HFF-Myc (cell line): ENCODE data around the gene NPFFR1.
"Not testable (repeated sequence)": the region's sequence is repeated elsewhere in the genome, so short reads cannot be mapped to it uniquely, and the experiment has no call there.

Source experiments
- DNase-seq: peaks from one replicate; pipeline ENCODE4 v3.0.0-alpha.2; 2011; ENCODE audit warnings: low read depth; ENCODE audit errors: extremely low read depth
- H3K4me3 ChIP-seq: replicated peaks from 2 replicates; pipeline ENCODE4 v1.5.1; 2011; ENCODE audit warnings: low read depth, mild to moderate bottlenecking, control low read depth, low read length
- TF ChIP-seq, protein P1 (sequence below): IDR thresholded peaks from 2 replicates; pipeline ENCODE4 v1.5.1; 2012; ENCODE audit warnings: mild to moderate bottlenecking, low read depth, low read length, control low read depth; ENCODE audit errors: missing control alignments

Gene NPFFR1

DNA sequence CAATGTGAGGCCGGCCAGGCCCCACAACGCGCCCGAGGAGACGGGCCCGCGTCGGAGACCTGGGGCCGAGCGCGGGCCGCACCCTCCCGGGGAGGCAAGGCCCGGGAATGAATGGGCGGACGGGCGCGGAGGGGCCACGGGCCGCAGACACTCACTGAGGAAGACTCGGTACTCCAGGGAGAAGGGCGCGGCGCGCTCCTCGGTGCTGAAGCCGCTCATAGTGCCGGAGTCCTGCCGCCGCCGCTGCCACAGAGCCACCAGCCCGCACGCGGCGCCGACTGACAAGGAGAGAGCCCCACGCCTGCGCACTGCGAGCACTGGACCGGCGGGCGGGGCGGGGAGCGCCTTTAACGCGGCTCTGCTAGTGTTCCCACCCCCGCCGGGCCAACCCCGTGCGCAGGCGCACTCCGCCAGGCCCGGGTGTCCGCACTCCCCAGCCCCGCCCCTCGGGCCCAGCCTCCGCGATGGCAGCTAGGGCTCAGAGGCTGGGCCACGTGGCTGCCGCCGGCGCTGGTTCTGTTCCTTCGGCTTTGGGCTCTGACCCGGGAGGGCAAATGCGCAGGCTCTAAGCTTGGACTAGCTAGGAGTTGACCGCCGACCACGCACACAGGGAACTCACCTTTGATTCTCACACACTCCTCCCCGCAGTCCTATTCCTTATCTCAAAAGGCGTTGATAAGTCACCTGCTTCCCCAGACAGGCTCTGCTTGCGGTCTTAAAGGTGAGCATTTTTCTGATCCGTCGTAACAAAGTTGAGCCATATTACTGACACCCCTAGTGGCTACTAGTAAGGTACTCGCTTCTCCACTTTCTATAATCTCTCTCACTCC, 50.5 kb downstream of the NPFFR1 start, which contains the start of gene PPA1:
Gene PPA1, minus strand, starts transcription at position 321 of the 830 bp plus-strand sequence. Its CDS starts 102 bp downstream, at position 219.
- DNase-seq = peak; percentile 66
- TF ChIP-seq, protein P1, sequence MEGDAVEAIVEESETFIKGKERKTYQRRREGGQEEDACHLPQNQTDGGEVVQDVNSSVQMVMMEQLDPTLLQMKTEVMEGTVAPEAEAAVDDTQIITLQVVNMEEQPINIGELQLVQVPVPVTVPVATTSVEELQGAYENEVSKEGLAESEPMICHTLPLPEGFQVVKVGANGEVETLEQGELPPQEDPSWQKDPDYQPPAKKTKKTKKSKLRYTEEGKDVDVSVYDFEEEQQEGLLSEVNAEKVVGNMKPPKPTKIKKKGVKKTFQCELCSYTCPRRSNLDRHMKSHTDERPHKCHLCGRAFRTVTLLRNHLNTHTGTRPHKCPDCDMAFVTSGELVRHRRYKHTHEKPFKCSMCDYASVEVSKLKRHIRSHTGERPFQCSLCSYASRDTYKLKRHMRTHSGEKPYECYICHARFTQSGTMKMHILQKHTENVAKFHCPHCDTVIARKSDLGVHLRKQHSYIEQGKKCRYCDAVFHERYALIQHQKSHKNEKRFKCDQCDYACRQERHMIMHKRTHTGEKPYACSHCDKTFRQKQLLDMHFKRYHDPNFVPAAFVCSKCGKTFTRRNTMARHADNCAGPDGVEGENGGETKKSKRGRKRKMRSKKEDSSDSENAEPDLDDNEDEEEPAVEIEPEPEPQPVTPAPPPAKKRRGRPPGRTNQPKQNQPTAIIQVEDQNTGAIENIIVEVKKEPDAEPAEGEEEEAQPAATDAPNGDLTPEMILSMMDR = peak; percentile 16
- H3K4me3 ChIP-seq = peak within 1 kb of the TSS; percentile 85

DNA sequence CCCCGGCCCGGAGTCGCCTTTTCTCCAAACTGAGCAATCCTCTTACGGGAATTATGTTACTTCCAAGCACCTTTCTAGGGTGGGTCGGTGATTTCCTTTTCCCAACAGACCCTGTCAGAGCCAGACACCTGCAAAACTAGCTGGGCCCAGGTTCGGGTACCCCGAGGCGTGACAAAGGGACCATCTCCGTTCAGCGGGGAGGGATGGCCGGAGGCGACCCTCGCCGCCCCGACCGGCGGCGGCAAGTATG, 51.0 kb downstream of the NPFFR1 start:
- DNase-seq = no peak
- TF ChIP-seq, protein P1 = no peak
- H3K4me3 ChIP-seq = peak overlapping the region; percentile 85

DNA sequence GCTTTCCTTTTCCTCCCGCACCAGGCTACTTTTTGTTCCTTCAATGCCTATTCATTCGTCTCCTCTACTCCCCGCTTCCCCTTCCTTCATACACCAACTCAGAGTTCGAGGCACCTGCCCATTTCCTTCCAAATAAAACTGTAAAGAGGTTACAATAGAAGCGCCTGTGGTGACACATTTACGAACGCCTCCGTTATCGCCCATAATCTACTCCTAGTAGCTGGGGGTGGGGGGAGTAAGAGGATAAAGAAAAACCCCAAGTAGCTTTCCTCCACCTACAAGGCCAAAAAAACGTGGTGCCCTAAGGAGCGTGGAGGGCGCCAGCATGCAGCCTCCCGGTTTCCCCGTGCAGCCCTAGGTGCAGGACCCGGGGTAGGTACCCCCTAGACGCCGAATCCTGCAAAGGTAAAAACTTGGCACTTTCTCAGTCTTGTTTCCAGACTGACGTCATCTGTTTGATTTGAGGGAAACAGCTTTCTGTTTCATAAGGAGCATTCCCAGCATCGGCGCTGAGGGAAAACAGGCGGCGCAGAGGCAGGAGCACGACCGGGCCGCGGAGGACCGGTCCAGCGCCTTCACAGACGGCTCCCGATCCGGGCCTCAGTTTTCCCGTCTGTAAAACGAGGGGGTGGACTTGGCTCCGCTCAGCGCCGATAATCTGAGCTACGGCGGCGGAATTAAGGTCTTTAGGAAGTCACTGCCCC, 51.5 kb downstream of the NPFFR1 start:
- DNase-seq = no peak
- peak overlapping the region; percentile 85 for H3K4me3 ChIP-seq
- TF ChIP-seq, protein P1 = no peak

DNA sequence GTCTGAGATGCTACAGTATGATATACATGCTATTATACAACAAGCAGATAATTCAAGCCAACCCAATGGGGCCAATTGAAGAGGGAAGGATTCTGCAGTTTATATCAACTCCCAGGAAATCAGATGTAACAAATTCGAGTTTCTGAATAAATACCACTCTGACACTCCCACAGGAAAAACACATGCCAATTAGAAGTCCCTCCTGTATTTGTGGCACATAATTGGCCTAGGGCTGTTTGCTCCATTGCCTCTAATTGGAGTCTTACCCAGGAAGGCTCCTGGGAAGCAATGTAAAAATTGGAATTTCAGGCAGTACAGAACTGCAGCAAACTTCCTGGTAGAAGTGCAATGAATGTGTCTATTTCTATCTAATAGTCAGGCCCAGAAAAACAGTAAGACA, 55.3 kb downstream of the NPFFR1 start:
- TF ChIP-seq, protein P1 = no peak
- DNase-seq = no peak
- H3K4me3 ChIP-seq = no peak overlapping the region

DNA sequence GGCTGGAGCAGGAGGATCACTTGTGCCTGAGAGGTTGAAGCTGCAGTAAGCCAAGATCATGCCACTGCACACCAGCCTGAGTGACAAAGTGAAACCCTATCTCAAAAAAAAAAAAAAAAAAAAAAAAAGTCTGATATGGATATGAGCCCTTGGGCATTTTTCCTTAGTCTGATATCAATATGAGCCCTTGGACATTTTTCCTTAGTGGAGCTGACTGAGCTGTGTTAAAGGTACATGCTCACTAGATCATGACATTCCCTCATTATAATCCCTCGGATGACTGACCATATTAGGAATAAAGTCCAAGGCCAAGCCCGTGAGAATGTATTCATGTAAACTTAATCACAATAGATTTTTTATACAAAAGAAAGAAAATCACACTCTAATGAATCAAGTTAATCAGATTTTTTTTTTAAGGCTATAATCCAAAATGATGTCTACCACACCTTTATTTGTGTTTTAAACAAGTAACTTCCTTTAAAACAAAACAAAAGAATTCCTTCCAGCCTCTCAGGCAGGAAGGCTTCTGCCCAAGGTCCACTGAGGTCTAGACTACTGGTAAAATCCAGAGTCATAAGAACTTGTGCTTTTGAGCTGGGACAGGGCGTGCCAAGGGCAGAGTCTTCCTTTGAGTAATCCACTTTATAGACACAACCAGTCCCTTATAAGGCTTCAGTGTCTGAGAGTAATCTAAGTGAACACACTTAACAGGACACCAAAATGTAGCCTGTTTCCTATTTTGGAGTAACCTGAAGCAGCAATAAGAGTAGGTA, 56.1 kb downstream of the NPFFR1 start:
- TF ChIP-seq, protein P1 = no peak
- DNase-seq = no peak
- no peak overlapping the region for H3K4me3 ChIP-seq

DNA sequence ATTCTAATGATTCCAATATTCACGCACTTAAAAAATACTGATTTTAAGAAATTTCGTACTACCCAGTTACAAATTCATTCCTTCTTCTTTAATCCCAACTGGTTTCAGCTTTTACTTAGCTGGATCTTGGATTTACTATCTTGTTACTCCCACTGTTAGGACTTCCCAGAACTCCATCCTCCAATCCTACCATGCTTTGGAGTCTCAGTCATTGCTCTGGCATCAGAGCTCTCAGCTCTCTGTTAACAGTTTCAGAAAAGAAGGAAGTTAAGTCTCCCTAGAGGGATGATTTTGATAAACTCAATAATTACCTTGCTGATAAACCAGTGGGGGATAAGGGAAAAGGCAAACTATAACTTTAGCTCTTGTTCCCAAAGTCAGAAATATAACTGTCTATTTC, 60.1 kb downstream of the NPFFR1 start:
- TF ChIP-seq, protein P1 = no peak
- H3K4me3 ChIP-seq = no peak overlapping the region
- DNase-seq = no peak

DNA sequence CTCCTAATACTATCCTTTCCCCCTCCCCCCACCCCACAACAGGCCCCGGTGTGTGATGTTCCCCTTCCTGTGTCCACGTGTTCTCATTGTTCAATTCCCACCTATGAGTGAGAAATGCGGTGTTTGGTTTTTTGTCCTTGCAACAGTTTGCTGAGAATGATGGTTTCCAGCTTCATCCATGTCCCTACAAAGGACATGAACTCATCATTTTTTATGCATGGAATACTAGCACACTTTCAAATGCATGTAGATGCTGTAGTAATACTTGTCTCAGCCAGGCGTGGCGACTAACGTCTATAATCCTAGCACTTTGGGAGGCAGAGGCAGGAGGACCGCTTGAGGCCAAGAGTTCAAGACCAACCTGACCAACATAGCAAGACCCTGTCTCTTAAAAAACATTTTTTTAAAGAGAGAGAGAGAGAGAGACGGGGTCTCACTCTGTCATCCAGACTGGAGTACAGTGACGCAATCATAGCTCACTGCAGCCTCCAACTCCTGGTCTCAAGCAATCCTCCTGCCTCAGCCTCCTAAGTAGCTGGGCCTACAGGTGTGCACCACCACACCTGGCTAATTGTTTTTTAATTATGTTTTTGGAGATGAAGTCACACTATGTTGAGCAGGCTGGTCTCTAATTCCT, 60.9 kb downstream of the NPFFR1 start:
- not testable (repeated sequence) for DNase-seq, H3K4me3 ChIP-seq
